NT2/D1 (cell line): ENCODE measurements around the gene CA12.

Experiments used
- DNase-seq: peaks from one replicate; pipeline ENCODE4 v3.0.0-alpha.2; 2011; ENCODE audit warnings: low read depth, low spot score
- H3K27me3 ChIP-seq: 2 replicates; pipeline ENCODE4 v1.6.0; 2011; ENCODE audit warnings: mild to moderate bottlenecking; ENCODE audit not compliant: insufficient read length, insufficient read depth
- H3K36me3 ChIP-seq: 2 replicates; pipeline ENCODE4 v1.6.1; 2011; ENCODE audit warnings: mild to moderate bottlenecking, low read length, mixed read lengths; ENCODE audit not compliant: insufficient read depth, insufficient read length
- H3K4me1 ChIP-seq: 2 replicates; pipeline ENCODE4 v1.5.1; 2011; ENCODE audit not compliant: insufficient read depth, insufficient read length
- H3K4me3 ChIP-seq: 2 replicates; pipeline ENCODE4 v1.5.1; 2011; ENCODE audit warnings: low read depth; ENCODE audit not compliant: insufficient read length
- H3K9ac ChIP-seq: 2 replicates; pipeline ENCODE4 v1.6.0; 2011; ENCODE audit warnings: low read depth; ENCODE audit not compliant: insufficient read length
- H3K9me3 ChIP-seq: 2 replicates; pipeline ENCODE4 v1.5.1; 2011; ENCODE audit warnings: mild to moderate bottlenecking, low read length; ENCODE audit not compliant: insufficient read depth
- SUZ12 ChIP-seq: IDR thresholded peaks from 2 replicates; pipeline ENCODE4 v1.6.1; 2011; ENCODE audit not compliant: insufficient read length, insufficient read depth; ENCODE audit errors: extremely low read depth
- YY1 ChIP-seq: IDR thresholded peaks from 2 replicates; pipeline ENCODE4 v1.6.1; 2011; ENCODE audit not compliant: insufficient read length, insufficient read depth
- ZNF274 ChIP-seq: IDR thresholded peaks from 2 replicates; pipeline ENCODE4 v1.6.1; 2011; ENCODE audit warnings: mild to moderate bottlenecking, low read depth, low read length

CA12 gene

GRCh38 chr15:63334821-63335220 lies 46.8 kb downstream of the CA12 start:
- Histone ChIP-seq H3K9ac (no peak overlapping the region), H3K9me3 (no peaks in the 10 kb centered on the region), H3K4me1 (peaks cover 15% of the 10 kb centered on the region), H3K36me3 (no peaks in the 10 kb centered on the region), H3K27me3 (no peaks in the 10 kb centered on the region), H3K4me3 (no peak overlapping the region)
- DNase-seq, result no peak
- TF ChIP-seq ZNF274, result no peak

DNA sequence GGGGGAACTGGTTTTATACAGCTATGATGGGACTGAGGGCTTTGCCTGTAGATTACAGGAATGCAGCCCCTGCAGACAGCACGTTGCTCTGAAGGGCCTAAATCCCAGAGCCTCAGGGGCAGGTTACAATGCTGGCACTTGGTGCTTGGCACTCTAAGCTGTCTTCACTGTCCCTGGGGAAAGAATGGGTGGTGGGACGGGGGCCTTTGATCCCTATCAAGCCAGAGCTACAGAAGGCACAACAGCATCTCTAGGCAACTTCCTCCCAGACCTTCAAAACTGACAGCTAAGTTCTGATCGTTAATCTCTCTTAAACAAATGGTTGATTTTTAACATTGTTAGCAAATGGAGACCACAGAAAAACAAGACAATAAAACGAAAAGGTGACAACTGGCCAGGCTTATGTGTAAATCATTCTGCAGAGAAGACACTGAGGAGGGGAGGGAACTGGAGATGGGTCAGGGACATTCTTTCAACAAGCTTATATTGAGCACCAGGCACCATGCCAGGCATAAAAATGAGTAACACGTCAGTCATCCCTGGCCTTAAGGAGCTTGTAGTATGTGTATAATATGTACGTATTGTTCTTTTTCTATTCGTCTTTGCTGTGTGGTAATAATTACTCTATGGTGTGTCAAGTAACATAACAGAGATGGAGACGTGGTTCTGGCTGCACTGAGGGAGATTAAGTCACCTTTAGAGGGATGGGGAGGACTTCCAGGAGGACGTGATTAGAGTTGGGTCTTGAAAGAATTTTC lies 49.1 kb downstream of the CA12 start:
- TF ChIP-seq ZNF274, result no peak
- no peak for TF ChIP-seq YY1
- TF ChIP-seq SUZ12, result no peak
- no peak overlapping the region for H3K9ac ChIP-seq
- no peaks in the 10 kb centered on the region for H3K9me3 ChIP-seq
- no peak for DNase-seq
- H3K27me3 ChIP-seq, result no peaks in the 10 kb centered on the region
- H3K4me1 ChIP-seq, result peaks cover 7% of the 10 kb centered on the region
- H3K4me3 ChIP-seq, result no peak overlapping the region
- H3K36me3 ChIP-seq, result no peaks in the 10 kb centered on the region

GRCh38 chr15:63331456-63331855 lies 50.2 kb downstream of the CA12 start:
- H3K27me3 ChIP-seq, result no peaks in the 10 kb centered on the region
- peaks cover 7% of the 10 kb centered on the region for H3K4me1 ChIP-seq
- DNase-seq, result no peak

GRCh38 chr15:63330926-63331325 lies 50.7 kb downstream of the CA12 start:
- no peaks in the 10 kb centered on the region for H3K27me3 ChIP-seq
- no peaks in the 10 kb centered on the region for H3K9me3 ChIP-seq
- H3K9ac ChIP-seq, result no peak overlapping the region
- H3K4me3 ChIP-seq, result no peak overlapping the region
- H3K36me3 ChIP-seq, result no peaks in the 10 kb centered on the region
- no peak for TF ChIP-seq SUZ12
- TF ChIP-seq YY1, result no peak
- TF ChIP-seq ZNF274, result no peak
- peaks cover 6% of the 10 kb centered on the region for H3K4me1 ChIP-seq
- no peak for DNase-seq

More at GRCh38 chr15:63331456-63331855, 50.2 kb downstream of the CA12 start:
- Histone ChIP-seq H3K4me3 (no peak overlapping the region), H3K36me3 (no peaks in the 10 kb centered on the region), H3K9ac (no peak overlapping the region), H3K9me3 (no peaks in the 10 kb centered on the region)
- TF ChIP-seq ZNF274 (no peak), SUZ12 (no peak), YY1 (no peak)

GRCh38 chr15:63329567-63330350 lies 51.9 kb downstream of the CA12 start:
- H3K9ac ChIP-seq, result no peak overlapping the region
- DNase-seq, result no peak
- H3K4me3 ChIP-seq, result no peak overlapping the region
- no peaks in the 10 kb centered on the region for H3K36me3 ChIP-seq
- TF ChIP-seq ZNF274 (no peak), YY1 (no peak), SUZ12 (no peak)
- no peaks in the 10 kb centered on the region for H3K27me3 ChIP-seq
- H3K9me3 ChIP-seq, result no peaks in the 10 kb centered on the region
- H3K4me1 ChIP-seq, result no peaks in the 10 kb centered on the region

GRCh38 chr15:63327648-63328421 lies 53.8 kb downstream of the CA12 start:
- no peak for TF ChIP-seq SUZ12
- DNase-seq, result no peak
- no peaks in the 10 kb centered on the region for H3K9me3 ChIP-seq
- H3K36me3 ChIP-seq, result no peaks in the 10 kb centered on the region
- no peak overlapping the region for H3K4me3 ChIP-seq
- no peaks in the 10 kb centered on the region for H3K27me3 ChIP-seq
- H3K4me1 ChIP-seq, result no peaks in the 10 kb centered on the region
- no peak overlapping the region for H3K9ac ChIP-seq

GRCh38 chr15:63324770-63325169 lies 56.9 kb downstream of the CA12 start:
- Histone ChIP-seq H3K4me1 (no peaks in the 10 kb centered on the region), H3K9me3 (no peaks in the 10 kb centered on the region), H3K27me3 (no peaks in the 10 kb centered on the region), H3K4me3 (no peak overlapping the region), H3K9ac (no peak overlapping the region), H3K36me3 (no peaks in the 10 kb centered on the region)
- TF ChIP-seq SUZ12 (no peak), YY1 (no peak), ZNF274 (no peak)
- no peak for DNase-seq
